ENCODE data around the gene LIMS1.

DNA sequence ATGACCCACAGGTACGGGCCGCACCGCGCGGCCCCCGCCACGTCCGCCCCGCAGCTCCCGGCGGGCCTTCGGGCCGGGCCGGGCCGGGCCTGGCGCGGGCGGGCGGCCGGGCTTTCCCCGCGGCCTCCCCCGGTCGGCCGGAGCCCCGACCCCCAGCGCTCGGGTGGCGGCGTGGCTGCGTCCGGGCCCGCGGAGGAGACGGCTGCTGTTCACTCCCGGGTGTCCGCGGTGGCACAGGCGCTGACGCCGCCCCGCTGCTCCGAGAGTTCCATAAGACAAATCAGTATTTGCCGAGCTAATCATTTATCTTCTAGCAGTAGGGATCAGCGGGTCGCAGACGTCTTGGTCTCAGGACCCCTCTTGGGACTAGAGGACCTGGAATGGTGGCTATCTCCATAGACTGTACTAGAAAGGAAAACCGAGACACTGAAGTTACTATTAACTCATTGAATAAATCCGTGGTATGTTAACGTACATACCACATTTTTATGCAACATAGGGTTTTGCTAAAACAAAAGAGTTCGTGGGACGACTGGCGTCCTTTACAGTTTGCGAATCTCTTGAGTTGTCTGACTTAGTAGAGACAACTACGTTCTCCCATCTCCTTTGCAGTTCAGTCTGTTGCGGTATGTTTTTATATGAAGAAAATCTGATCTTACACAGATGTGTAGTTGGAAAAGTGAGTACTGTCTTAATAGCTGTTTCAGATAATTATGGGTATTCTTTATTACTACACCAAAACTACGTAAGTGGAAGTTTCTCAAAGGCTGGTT lies 500 bp downstream of the LIMS1 start:
- TF ChIP-seq YY1 (IDR thresholded peaks at IDR 0.05; ENCODE audit: low read depth) (no peak), MAX (IDR thresholded peaks at IDR 0.05) (no peak)

All from Ishikawa (cell line).